SKM-1 (cell line): ENCODE results near the gene PLEKHG4B.
"Not testable (repeated sequence)": the region's sequence is repeated elsewhere in the genome, so short reads cannot be mapped to it uniquely, and the experiment has no call there.

Source experiments
- DNase-seq: peaks from one replicate; lab custom pipeline; 2025; ENCODE audit not compliant: unreplicated experiment; lab: John Stamatoyannopoulos, UW

Gene PLEKHG4B

DNA sequence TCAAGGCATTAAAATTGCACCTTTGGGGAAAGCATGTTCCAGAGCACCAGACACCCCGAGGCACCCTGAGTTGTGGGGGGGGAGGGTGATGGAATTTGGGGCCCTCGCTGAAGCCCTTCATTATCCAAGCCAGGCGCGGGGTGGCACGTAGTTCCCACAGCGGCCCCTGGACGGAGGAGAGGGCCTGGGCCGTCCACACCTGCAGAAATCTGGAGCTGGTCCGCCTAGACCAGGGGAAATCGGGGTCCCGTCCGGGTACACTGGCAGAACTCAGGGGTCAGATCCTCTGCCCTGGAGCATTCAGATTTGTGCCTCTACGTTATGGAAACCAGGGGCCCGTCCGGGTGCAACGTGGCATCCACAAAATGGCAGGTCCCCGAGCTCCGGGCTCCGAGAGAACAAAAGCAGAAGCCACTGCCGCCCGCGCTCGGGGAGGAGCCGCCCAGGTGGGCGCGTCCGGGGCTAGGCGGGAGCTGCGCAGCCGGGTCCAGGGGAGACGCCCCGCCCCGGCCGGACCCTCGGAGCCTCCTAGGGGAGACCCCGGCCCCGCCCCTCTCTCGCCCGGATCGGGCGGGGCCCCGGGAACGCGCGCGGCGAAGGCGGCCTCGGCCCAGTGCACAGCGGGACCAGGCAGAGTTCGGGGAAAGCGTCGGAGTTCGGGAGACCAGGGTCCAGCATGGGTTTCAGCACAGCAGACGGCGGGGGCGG is at the start of gene PLEKHG4B:
TSS of gene PLEKHG4B (plus strand) at position 613 of the 708 bp plus-strand sequence. CDS start at position 677, 64 bp downstream.
- no peak for DNase-seq

DNA sequence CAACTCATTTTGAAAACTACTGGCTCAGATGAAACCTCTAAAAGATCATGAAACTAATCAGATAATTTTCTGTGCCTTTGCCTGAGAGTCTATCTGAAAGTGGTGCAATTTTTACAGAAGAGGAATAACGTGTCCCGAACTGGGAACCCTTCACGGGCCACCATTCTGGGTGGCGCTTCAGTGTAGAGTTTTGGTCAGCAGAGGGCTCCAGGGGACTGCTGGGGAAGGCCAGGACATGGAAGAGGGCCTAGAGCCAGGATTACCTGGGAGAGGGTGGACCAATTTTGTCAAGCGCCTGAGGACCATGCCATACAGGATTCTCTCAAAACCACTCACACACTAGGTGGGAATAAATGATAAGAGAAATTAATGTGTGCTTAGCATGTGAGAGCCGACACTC is 49.7 kb upstream of the PLEKHG4B start:
- no peak for DNase-seq

DNA sequence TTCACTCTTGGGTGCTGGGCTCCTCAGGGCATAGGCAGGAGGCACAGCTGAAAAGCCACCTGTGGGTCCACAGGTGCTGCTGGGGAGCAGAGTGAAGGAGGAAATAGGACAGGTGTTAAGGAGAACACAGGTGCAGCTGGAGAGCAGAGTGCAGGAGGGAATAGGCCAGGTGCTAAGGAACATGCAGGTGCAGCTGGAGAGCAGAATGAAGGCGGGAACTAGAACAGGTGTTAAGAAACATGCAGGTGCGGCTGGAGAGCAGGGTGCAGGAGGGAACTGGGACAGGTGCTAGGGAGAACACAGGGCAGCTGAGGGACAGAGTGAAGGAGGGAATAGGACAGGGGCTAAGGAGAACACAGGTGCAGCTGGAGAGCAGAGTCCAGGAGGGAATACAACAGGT is 43.8 kb upstream of the PLEKHG4B start:
- DNase-seq = no peak

DNA sequence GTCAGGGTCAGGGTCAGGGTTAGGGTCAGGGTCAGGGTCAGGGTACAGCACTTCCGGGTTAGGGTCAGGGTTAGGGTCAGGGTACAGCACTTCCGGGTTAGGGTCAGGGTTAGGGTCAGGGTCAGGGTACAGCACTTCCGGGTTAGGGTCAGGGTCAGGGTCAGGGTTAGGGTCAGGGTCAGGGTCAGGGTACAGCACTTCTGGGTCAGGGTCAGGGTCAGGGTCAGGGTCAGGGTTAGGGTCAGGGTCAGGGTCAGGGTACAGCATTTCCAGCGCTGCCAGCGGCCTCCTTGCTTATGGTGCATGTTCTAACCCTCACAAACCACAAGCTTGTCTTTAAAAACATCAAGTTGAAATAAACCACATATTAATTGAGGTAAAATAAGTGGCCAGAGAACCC is 42.4 kb upstream of the PLEKHG4B start:
- DNase-seq = not testable (repeated sequence)

- DNase-seq = no peak
Measured at GRCh38 chr5:49953-50544, 41.9 kb upstream of the PLEKHG4B start.

GRCh38 chr5:50724-51499 is 41.1 kb upstream of the PLEKHG4B start:
- no peak for DNase-seq

GRCh38 chr5:51500-51823 is 40.5 kb upstream of the PLEKHG4B start:
- no peak for DNase-seq

DNA sequence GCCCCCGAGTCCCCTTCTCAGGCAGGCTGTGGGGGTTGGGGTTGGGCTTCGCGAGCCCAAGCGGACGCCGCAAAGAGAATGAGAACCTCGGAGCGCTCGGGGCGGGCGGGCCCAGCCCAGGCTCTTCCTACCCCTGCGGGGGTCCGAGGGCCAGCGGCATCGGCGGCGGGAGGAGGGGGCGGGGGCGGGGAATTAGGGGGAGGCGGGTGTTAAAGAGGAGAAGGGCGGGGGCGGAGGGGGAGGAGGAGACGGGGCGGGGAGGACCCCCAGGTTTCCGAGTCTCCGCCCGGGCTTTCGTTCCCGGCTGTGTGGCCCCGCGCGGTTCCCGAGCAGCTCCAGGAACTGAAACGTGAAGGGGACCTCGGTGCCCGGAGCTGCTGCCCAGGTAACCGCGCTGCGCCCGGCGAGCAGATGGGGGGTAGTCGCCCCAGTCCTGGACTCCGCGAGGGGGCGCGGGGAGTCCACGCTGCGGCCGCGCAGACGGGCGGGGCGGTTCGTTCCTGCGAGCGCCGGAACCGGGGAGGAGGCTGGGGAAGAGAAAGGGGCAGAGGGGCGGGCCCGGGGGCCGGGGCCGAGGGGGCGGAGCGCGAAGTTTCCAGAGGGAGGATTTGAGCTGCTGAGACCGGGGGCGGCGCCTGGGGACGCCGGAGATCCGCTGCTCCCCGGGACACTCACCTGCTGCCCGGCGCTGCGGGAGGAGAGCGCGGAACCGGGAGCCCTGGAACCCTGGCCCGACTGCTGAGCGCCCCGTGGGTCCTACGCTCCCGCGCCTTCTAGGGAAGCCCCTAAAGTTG is 38.4 kb upstream of the PLEKHG4B start:
- no peak for DNase-seq

GRCh38 chr5:54175-54730 is 37.7 kb upstream of the PLEKHG4B start:
- DNase-seq = no peak

- no peak for DNase-seq
Measured at GRCh38 chr5:54876-55569, 36.9 kb upstream of the PLEKHG4B start.

GRCh38 chr5:56561-57290 is 35.2 kb upstream of the PLEKHG4B start:
- no peak for DNase-seq

DNA sequence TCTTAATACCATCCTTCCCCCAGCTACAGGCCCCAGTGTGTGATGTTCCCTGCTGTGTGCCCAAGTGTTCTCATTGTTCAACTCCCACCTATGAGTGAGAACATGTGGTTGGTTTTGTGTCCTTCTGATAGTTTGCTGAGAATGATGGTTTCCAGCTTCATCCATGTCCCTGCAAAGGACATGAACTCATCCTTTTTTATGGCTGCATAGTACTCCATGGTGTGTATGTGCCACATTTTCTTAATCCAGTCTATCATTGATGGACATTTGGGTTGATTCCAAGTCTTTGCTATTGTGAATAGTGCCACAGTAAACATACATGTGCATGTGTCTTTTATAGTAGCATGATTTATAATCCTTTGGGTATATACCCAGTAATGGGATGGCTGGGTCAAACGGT is 31.7 kb upstream of the PLEKHG4B start:
- DNase-seq = not testable (repeated sequence)

DNA sequence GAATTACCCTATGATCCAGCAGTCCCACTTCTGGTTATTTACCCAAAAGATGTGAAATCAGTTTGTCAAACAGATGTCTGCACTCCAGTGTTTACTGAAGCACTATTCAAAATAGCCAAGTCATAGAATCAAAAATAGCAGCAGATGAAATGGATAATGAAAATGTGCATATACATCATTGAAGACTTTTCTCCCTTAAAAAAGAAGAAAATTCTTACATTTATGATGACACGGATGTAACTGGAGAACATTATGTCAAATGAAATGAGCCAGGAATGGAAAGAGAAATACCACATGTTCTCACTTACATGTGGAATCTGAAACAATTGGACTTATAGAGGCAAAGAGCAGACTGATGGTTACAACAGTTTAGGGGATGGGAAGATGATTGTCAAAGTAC is 21.5 kb upstream of the PLEKHG4B start:
- no peak for DNase-seq

DNA sequence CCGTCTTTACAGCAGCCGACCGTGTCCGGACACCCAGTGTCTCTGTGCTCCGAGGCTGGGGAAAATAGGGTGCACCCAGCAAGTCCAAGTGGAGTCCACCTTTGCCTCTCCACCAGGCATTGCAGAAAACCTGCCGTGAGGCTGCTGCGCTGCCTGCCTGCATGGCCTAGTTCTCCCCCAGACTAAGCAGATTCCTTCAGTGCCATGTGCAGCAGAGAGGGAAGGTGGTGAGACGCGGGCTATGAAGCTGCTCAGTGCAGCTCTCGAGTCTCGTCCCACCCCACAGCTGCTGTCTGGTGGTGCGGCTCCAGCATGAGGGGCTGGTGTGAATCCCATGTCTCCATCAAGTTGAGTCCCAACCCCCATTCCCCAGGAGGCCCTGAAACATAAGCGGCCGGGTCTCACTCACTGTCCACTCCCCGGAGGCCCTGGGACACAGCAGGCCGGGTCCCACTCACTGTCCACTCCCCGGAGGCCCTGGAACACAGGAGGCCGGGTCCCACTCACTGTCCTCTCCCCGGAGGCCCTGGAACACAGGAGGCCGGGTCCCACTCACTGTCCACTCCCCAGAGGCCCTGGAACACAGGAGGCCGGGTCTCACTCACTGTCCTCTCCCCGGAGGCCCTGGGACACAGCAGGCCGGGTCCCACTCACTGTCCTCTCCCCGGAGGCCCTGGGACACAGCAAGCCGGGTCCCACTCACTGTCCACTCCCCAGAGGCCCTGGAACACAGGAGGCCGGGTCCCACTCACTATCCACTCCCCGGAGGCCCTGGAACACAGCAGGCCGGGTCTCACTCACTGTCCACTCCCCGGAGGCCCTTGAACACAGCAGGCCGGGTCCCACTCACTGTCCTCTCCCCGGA is 19.4 kb upstream of the PLEKHG4B start:
- not testable (repeated sequence) for DNase-seq

GRCh38 chr5:73181-73447 is 18.9 kb upstream of the PLEKHG4B start:
- not testable (repeated sequence) for DNase-seq

- no peak for DNase-seq
Measured at GRCh38 chr5:73768-74502, 18.0 kb upstream of the PLEKHG4B start.

GRCh38 chr5:74503-75109 is 17.4 kb upstream of the PLEKHG4B start:
- DNase-seq = no peak
